Astrocyte (in vitro differentiated cells and primary cell): ENCODE results near the gene TSFM. TPM values are rescaled to one million over a fixed set of nuclear protein-coding genes. Genes with fewer than 3 reads are reported as not detected.

Source experiments
- DNase-seq: peaks from one replicate; pipeline ENCODE4 v3.0.0-alpha.2; 2010; ENCODE audit warnings: low read depth
- FAIRE-seq: peaks from 2 replicates; lab custom pipeline; 2011; peaks lifted over from hg19 to GRCh38; lab: Jason Lieb, UNC
- H2AFZ ChIP-seq: 2 replicates; pipeline ENCODE4 v1.6.0; 2012; ENCODE audit warnings: low read depth, low read length, inconsistent platforms
- H3K27ac ChIP-seq: 2 replicates; pipeline ENCODE4 v1.5.1; 2011; ENCODE audit warnings: low read depth, low read length, inconsistent platforms
- H3K27me3 ChIP-seq: 2 replicates; pipeline ENCODE4 v1.6.0; 2011; ENCODE audit warnings: low read length, inconsistent platforms; ENCODE audit not compliant: insufficient read depth
- H3K36me3 ChIP-seq: 2 replicates; pipeline ENCODE4 v1.5.1; 2011; ENCODE audit warnings: low read length, inconsistent platforms; ENCODE audit not compliant: insufficient read depth
- H3K4me1 ChIP-seq: 2 replicates; pipeline ENCODE4 v1.5.1; 2011; ENCODE audit warnings: low read length, inconsistent platforms; ENCODE audit not compliant: insufficient read depth
- H3K4me2 ChIP-seq: 2 replicates; pipeline ENCODE4 v1.6.0; 2012; ENCODE audit warnings: low read length, inconsistent platforms
- H3K4me3 ChIP-seq: 2 replicates; pipeline ENCODE4 v1.5.1; 2011; ENCODE audit warnings: low read depth, mild to moderate bottlenecking, low read length, inconsistent platforms; ENCODE audit not compliant: insufficient read depth
- H3K79me2 ChIP-seq: 2 replicates; pipeline ENCODE4 v1.6.0; 2012; ENCODE audit warnings: mild to moderate bottlenecking, low read length, inconsistent platforms; ENCODE audit not compliant: insufficient read depth
- H3K9ac ChIP-seq: 2 replicates; pipeline ENCODE4 v1.6.0; 2012; ENCODE audit warnings: mild to moderate bottlenecking, low read length, inconsistent platforms
- H3K9me3 ChIP-seq: 2 replicates; pipeline ENCODE4 v1.5.1; 2012; ENCODE audit warnings: low read depth, mild to moderate bottlenecking, low read length, inconsistent platforms; ENCODE audit not compliant: insufficient read depth
- H4K20me1 ChIP-seq: 2 replicates; pipeline ENCODE4 v1.6.0; 2012; ENCODE audit warnings: low read length, inconsistent platforms; ENCODE audit not compliant: insufficient read depth
- H3K27ac Mint-ChIP-seq: one replicate; pipeline ENCODE4 v1.8.0; 2021; ENCODE audit warnings: mild to moderate bottlenecking, mixed read lengths; ENCODE audit not compliant: unreplicated experiment
- H3K27me3 Mint-ChIP-seq: one replicate; pipeline ENCODE4 v1.8.0; 2021; ENCODE audit warnings: low read depth, mixed read lengths; ENCODE audit not compliant: unreplicated experiment
- H3K36me3 Mint-ChIP-seq: one replicate; pipeline ENCODE4 v1.8.0; 2021; ENCODE audit warnings: low read depth, mixed read lengths; ENCODE audit not compliant: unreplicated experiment
- H3K4me1 Mint-ChIP-seq: one replicate; pipeline ENCODE4 v1.8.0; 2021; ENCODE audit warnings: low read depth, mixed read lengths; ENCODE audit not compliant: unreplicated experiment
- H3K4me3 Mint-ChIP-seq: one replicate; pipeline ENCODE4 v1.8.0; 2021; ENCODE audit warnings: mild to moderate bottlenecking, moderate library complexity, mixed read lengths; ENCODE audit not compliant: unreplicated experiment
- H3K9me3 Mint-ChIP-seq: one replicate; pipeline ENCODE4 v1.8.0; 2021; ENCODE audit warnings: mild to moderate bottlenecking, mixed read lengths; ENCODE audit not compliant: unreplicated experiment
- CTCF ChIP-seq: IDR thresholded peaks from 2 replicates; pipeline ENCODE4 v1.5.1; 2011; ENCODE audit warnings: low read depth, mild to moderate bottlenecking, inconsistent platforms, low read length, moderate library complexity; ENCODE audit not compliant: insufficient read depth
- EZH2 ChIP-seq: IDR thresholded peaks from 2 replicates; pipeline ENCODE4 v1.6.1; 2012; ENCODE audit warnings: mild to moderate bottlenecking, low read length, inconsistent platforms; ENCODE audit not compliant: insufficient read depth
- total RNA-seq: library from RNA; stranded (reverse); gene quantifications from 2 replicates; pipeline ENCODE4 v1.2.1, GENCODE V29; 2021

The TSFM gene
- total RNA-seq, 1 donor from 2014 or later: 26.6 TPM

GRCh38 chr12:57757771-57758170, 24.8 kb upstream of the TSFM start:
- Histone ChIP-seq H2AFZ (no peak overlapping the region), H3K36me3 (no peaks in the 10 kb centered on the region), H3K4me3 (no peak overlapping the region), H3K79me2 (no peaks in the 10 kb centered on the region), H3K9ac (no peak overlapping the region), H3K4me1 (peaks cover 6% of the 10 kb centered on the region), H3K4me2 (no peak overlapping the region), H3K27ac (no peak overlapping the region), H3K9me3 (no peaks in the 10 kb centered on the region), H3K27me3 (peaks cover 11% of the 10 kb centered on the region), H4K20me1 (peaks cover 13% of the 10 kb centered on the region)
- no peak for DNase-seq
- FAIRE-seq: no peak
- H3K27me3 Mint-ChIP-seq: peaks cover 7% of the 10 kb centered on the region
- H3K36me3 Mint-ChIP-seq: peaks cover 16% of the 10 kb centered on the region
- no peaks in the 10 kb centered on the region for H3K9me3 Mint-ChIP-seq
- H3K4me1 Mint-ChIP-seq: peaks cover 17% of the 10 kb centered on the region
- TF ChIP-seq CTCF (no peak), EZH2 (no peak)
- no peak overlapping the region for H3K27ac Mint-ChIP-seq
- H3K4me3 Mint-ChIP-seq: no peak overlapping the region

GRCh38 chr12:57758552-57759359, 23.8 kb upstream of the TSFM start:
- H3K4me3 Mint-ChIP-seq: no peak overlapping the region
- FAIRE-seq: no peak
- H3K27me3 Mint-ChIP-seq: peaks cover 17% of the 10 kb centered on the region

More at GRCh38 chr12:57758552-57759359, 23.8 kb upstream of the TSFM start:
- Histone ChIP-seq H3K4me2 (no peak overlapping the region), H3K27ac (no peak overlapping the region), H3K9me3 (no peaks in the 10 kb centered on the region), H3K4me3 (no peak overlapping the region), H3K79me2 (no peaks in the 10 kb centered on the region), H4K20me1 (peaks cover 13% of the 10 kb centered on the region), H3K9ac (no peak overlapping the region), H3K4me1 (peaks cover 4% of the 10 kb centered on the region), H3K27me3 (peaks cover 15% of the 10 kb centered on the region), H3K36me3 (no peaks in the 10 kb centered on the region), H2AFZ (no peak overlapping the region)
- no peak for DNase-seq
- H3K9me3 Mint-ChIP-seq: no peaks in the 10 kb centered on the region
- no peak for TF ChIP-seq CTCF
- peaks cover 10% of the 10 kb centered on the region for H3K4me1 Mint-ChIP-seq
- H3K36me3 Mint-ChIP-seq: peaks cover 16% of the 10 kb centered on the region
- no peak overlapping the region for H3K27ac Mint-ChIP-seq
